GM23338 (cell line): ENCODE measurements around the gene CIPC. TPM values are rescaled to one million over a fixed set of nuclear protein-coding genes. Genes with fewer than 3 reads are reported as not detected.

Experiments
- ATAC-seq: fragments of 200-7000 bp; cut with Tn5 transposase; 3 replicates; pipeline ENCODE4 v1.9.1; 2020
- DNase-seq: peaks from one replicate; pipeline ENCODE4 v3.0.0-alpha.2; 2015; ENCODE audit warnings: low spot score
- H2AFZ ChIP-seq: fragments of 200-600 bp; sonication (generic); 2 replicates; pipeline ENCODE4 v1.8.0; 2016; ENCODE audit warnings: antibody characterized with exemption, mild to moderate bottlenecking, moderate library complexity
- H3F3A ChIP-seq: fragments of 200-600 bp; sonication (generic); replicated peaks from 2 replicates; pipeline ENCODE4 v1.8.0; 2017; ENCODE audit warnings: antibody characterized with exemption, mixed run types, low read depth
- H3K27ac ChIP-seq: fragments of 200-600 bp; sonication (generic); 2 replicates; pipeline ENCODE4 v1.6.1; 2016; ENCODE audit warnings: low read depth
- H3K27me3 ChIP-seq: fragments of 200-600 bp; sonication (generic); 2 replicates; pipeline ENCODE4 v1.8.0; 2016; ENCODE audit warnings: mild to moderate bottlenecking, mixed run types, moderate library complexity; ENCODE audit not compliant: insufficient read depth
- H3K36me3 ChIP-seq: fragments of 200-600 bp; sonication (generic); 2 replicates; pipeline ENCODE4 v1.8.0; 2016; ENCODE audit warnings: mild to moderate bottlenecking; ENCODE audit not compliant: insufficient read depth
- H3K4me1 ChIP-seq: fragments of 200-600 bp; sonication (generic); 2 replicates; pipeline ENCODE4 v1.8.0; 2016; ENCODE audit warnings: mild to moderate bottlenecking, moderate library complexity; ENCODE audit not compliant: insufficient read depth
- H3K4me2 ChIP-seq: fragments of 200-600 bp; sonication (generic); 2 replicates; pipeline ENCODE4 v1.7.1; 2017; ENCODE audit warnings: mixed run types
- H3K4me3 ChIP-seq: fragments of 200-600 bp; sonication (generic); 2 replicates; pipeline ENCODE4 v1.6.1; 2016; ENCODE audit warnings: mixed run types
- H3K79me2 ChIP-seq: fragments of 200-600 bp; sonication (generic); replicated peaks from 2 replicates; pipeline ENCODE4 v1.8.0; 2017; ENCODE audit warnings: mild to moderate bottlenecking; ENCODE audit not compliant: insufficient read depth
- H3K9me2 ChIP-seq: fragments of 200-600 bp; sonication (generic); 2 replicates; pipeline ENCODE4 v1.8.0; 2017; ENCODE audit not compliant: insufficient read depth
- H4K20me1 ChIP-seq: fragments of 200-600 bp; sonication (generic); replicated peaks from 2 replicates; pipeline ENCODE4 v1.8.0; 2017; ENCODE audit warnings: mild to moderate bottlenecking; ENCODE audit not compliant: insufficient read depth
- H3K27ac Mint-ChIP-seq: 2 replicates; pipeline ENCODE4 v1.8.0; 2020; ENCODE audit warnings: inconsistent platforms, mild to moderate bottlenecking, moderate library complexity, mixed read lengths
- H3K27me3 Mint-ChIP-seq: 3 replicates; pipeline ENCODE4 v1.8.0; 2022; ENCODE audit warnings: low read depth, mild to moderate bottlenecking, moderate library complexity, mixed read lengths, inconsistent platforms; ENCODE audit not compliant: insufficient read depth, poor library complexity
- H3K36me3 Mint-ChIP-seq: 3 replicates; pipeline ENCODE4 v1.8.0; 2021; ENCODE audit warnings: low read depth, mild to moderate bottlenecking, inconsistent platforms, moderate library complexity, mixed read lengths
- H3K4me1 Mint-ChIP-seq: 3 replicates; pipeline ENCODE4 v1.8.0; 2020; ENCODE audit warnings: mild to moderate bottlenecking, inconsistent platforms, mixed read lengths
- H3K4me3 Mint-ChIP-seq: 3 replicates; pipeline ENCODE4 v1.8.0; 2021; ENCODE audit warnings: moderate library complexity, mild to moderate bottlenecking, inconsistent platforms, mixed read lengths
- H3K9me3 Mint-ChIP-seq: 3 replicates; pipeline ENCODE4 v1.8.0; 2020; ENCODE audit warnings: moderate library complexity, mild to moderate bottlenecking, inconsistent platforms, mixed read lengths
- CREB1 ChIP-seq: fragments of 250-450 bp; sonication (Bioruptor Pico); IDR thresholded peaks from 2 replicates; pipeline ENCODE4 v1.5.0; 2020; ENCODE audit warnings: low read depth, mild to moderate bottlenecking, moderate library complexity
- EZH2 ChIP-seq: fragments of 200-600 bp; sonication (generic); IDR thresholded peaks from one replicate; pipeline ENCODE4 v1.8.0; 2017; ENCODE audit warnings: antibody characterized with exemption, mild to moderate bottlenecking, low read depth; ENCODE audit not compliant: unreplicated experiment
- EZH2phosphoT487 ChIP-seq: fragments of 200-600 bp; sonication (generic); IDR thresholded peaks from one replicate; pipeline ENCODE4 v1.8.1; 2018; ENCODE audit warnings: antibody characterized with exemption; ENCODE audit not compliant: unreplicated experiment
- JUNB ChIP-seq: IDR thresholded peaks from one replicate; pipeline ENCODE4 v1.6.1; 2016; ENCODE audit warnings: antibody characterized with exemption; ENCODE audit not compliant: unreplicated experiment
- REST ChIP-seq: IDR thresholded peaks from one replicate; pipeline ENCODE4 v1.6.1; 2018; ENCODE audit warnings: antibody characterized with exemption; ENCODE audit not compliant: unreplicated experiment
- STAT1 ChIP-seq: IDR thresholded peaks from one replicate; pipeline ENCODE4 v1.6.1; 2016; ENCODE audit warnings: antibody characterized with exemption; ENCODE audit not compliant: unreplicated experiment
- ZNF331 ChIP-seq: fragments of 250-450 bp; sonication (Bioruptor Pico); IDR thresholded peaks from 2 replicates; pipeline ENCODE4 v1.5.0; 2020; ENCODE audit warnings: low read depth, mild to moderate bottlenecking, moderate library complexity
- ZNF462 ChIP-seq: fragments of 250-450 bp; sonication (Bioruptor Pico); IDR thresholded peaks from 2 replicates; pipeline ENCODE4 v1.5.0; 2020; ENCODE audit warnings: mild to moderate bottlenecking, moderate library complexity
- polyA plus RNA-seq: library from polyadenylated mRNA; unstranded; fragments of >200 nt; fragmentation: Nextera tagmentation; extraction: Ambion mirVana; gene quantifications from 2 replicates; pipeline ENCODE4 v1.2.1, GENCODE V29; 2016
- total RNA-seq: library from RNA; depleted of rRNA; stranded (reverse); fragments of >200 nt; shearing (Covaris generic); gene quantifications from 2 replicates; pipeline ENCODE4 v1.2.3, GENCODE V29; 2014
- TF ChIP-seq, protein P1 (sequence below), 2 experiments: fragments of 200-600 bp in 1 of 2; sonication (generic) in 1 of 2; conservative IDR thresholded peaks; 2 replicates each; pipeline versions ENCODE4 v1.5.1 to v1.6.1; 2016 to 2017; ENCODE audit warnings: antibody characterized with exemption in 2 of 2, low read depth in 2 of 2, mild to moderate bottlenecking in 2 of 2, moderate library complexity in 1 of 2
- TF ChIP-seq, protein P2 (sequence below): IDR thresholded peaks from 2 replicates; pipeline ENCODE4 v1.6.1; 2016; ENCODE audit warnings: antibody characterized with exemption

CIPC gene
- total and polyA plus RNA-seq, 2 experiments from 2014 or later = 8.1 to 36.9 TPM

GRCh38 chr14:77102154-77102553 lies 4.1 kb downstream of the CIPC start:
- H3K27ac ChIP-seq = no peak overlapping the region
- no peak overlapping the region for H3K27ac Mint-ChIP-seq
- H3K79me2 ChIP-seq = peaks cover 71% of the 10 kb centered on the region

More at GRCh38 chr14:77102154-77102553, 4.1 kb downstream of the CIPC start:
- no peak overlapping the region for H3K4me3 Mint-ChIP-seq
- H3F3A ChIP-seq = peaks cover 4% of the 10 kb centered on the region; the same call in 1 of the 2 replicates
- no peak for DNase-seq
- peaks cover 51% of the 10 kb centered on the region for H3K4me1 Mint-ChIP-seq
- no peaks in the 10 kb centered on the region for H3K9me2 ChIP-seq
- H2AFZ ChIP-seq = no peak overlapping the region
- H3K27me3 ChIP-seq = no peaks in the 10 kb centered on the region
- H3K4me1 ChIP-seq = peaks cover 36% of the 10 kb centered on the region
- no peaks in the 10 kb centered on the region; the same call in 2 of the 3 replicates for H3K9me3 Mint-ChIP-seq
- ATAC-seq = no peak
- H3K27me3 Mint-ChIP-seq = peaks cover 8% of the 10 kb centered on the region
- no peak for TF ChIP-seq STAT1
- no peak for TF ChIP-seq ZNF462 (CRISPR knock-in tag)
- no peak for TF ChIP-seq JUNB
- TF ChIP-seq ZNF331 = no peak
- TF ChIP-seq, protein P1, sequence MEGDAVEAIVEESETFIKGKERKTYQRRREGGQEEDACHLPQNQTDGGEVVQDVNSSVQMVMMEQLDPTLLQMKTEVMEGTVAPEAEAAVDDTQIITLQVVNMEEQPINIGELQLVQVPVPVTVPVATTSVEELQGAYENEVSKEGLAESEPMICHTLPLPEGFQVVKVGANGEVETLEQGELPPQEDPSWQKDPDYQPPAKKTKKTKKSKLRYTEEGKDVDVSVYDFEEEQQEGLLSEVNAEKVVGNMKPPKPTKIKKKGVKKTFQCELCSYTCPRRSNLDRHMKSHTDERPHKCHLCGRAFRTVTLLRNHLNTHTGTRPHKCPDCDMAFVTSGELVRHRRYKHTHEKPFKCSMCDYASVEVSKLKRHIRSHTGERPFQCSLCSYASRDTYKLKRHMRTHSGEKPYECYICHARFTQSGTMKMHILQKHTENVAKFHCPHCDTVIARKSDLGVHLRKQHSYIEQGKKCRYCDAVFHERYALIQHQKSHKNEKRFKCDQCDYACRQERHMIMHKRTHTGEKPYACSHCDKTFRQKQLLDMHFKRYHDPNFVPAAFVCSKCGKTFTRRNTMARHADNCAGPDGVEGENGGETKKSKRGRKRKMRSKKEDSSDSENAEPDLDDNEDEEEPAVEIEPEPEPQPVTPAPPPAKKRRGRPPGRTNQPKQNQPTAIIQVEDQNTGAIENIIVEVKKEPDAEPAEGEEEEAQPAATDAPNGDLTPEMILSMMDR (conservative IDR thresholded peaks at IDR 0.05; ENCODE audit: low read depth in 2 of 2) = no peak
- TF ChIP-seq REST = no peak
- TF ChIP-seq, protein P2, sequence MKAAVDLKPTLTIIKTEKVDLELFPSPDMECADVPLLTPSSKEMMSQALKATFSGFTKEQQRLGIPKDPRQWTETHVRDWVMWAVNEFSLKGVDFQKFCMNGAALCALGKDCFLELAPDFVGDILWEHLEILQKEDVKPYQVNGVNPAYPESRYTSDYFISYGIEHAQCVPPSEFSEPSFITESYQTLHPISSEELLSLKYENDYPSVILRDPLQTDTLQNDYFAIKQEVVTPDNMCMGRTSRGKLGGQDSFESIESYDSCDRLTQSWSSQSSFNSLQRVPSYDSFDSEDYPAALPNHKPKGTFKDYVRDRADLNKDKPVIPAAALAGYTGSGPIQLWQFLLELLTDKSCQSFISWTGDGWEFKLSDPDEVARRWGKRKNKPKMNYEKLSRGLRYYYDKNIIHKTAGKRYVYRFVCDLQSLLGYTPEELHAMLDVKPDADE = no peak
- no peak for TF ChIP-seq EZH2phosphoT487
- no peak for TF ChIP-seq CREB1 (CRISPR knock-in tag)
- no peak for TF ChIP-seq EZH2
- no peaks in the 10 kb centered on the region for H3K36me3 ChIP-seq
- peaks cover 9% of the 10 kb centered on the region; the same call in 1 of the 3 replicates for H3K36me3 Mint-ChIP-seq
- no peak overlapping the region for H3K4me2 ChIP-seq
- H4K20me1 ChIP-seq = peaks cover 3% of the 10 kb centered on the region; the same call in 1 of the 2 replicates
- no peak overlapping the region for H3K4me3 ChIP-seq
